ENCODE data around the gene ALG12. TPM values are rescaled to one million over a fixed set of nuclear protein-coding genes. Genes with fewer than 3 reads are reported as not detected.

The ALG12 gene
- total and polyA plus RNA-seq, 2 of the 13 experiments (the other 11 are each of a cell fraction or from before 2014, with no cell fraction given), result 7.8 to 15.8 TPM

DNA sequence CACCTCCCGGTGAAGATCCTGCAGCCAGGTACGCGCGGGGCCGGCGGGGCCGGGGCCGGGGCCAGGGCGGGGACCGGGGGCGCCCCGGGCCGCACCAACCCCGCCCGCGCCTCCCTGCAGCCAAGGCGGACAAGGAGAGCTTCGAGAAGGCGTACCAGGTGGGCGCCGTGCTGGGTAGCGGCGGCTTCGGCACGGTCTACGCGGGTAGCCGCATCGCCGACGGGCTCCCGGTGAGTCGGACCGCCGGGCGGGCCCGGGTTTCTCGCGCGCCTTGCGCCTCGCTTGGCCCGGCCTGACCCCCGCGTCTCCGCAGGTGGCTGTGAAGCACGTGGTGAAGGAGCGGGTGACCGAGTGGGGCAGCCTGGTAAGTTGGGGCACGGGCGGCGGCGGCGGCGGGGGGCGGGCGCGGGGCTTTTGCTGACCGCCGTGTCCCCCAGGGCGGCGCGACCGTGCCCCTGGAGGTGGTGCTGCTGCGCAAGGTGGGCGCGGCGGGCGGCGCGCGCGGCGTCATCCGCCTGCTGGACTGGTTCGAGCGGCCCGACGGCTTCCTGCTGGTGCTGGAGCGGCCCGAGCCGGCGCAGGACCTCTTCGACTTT is 42.9 kb upstream of the ALG12 start (continued):
- TF ChIP-seq, protein P1, sequence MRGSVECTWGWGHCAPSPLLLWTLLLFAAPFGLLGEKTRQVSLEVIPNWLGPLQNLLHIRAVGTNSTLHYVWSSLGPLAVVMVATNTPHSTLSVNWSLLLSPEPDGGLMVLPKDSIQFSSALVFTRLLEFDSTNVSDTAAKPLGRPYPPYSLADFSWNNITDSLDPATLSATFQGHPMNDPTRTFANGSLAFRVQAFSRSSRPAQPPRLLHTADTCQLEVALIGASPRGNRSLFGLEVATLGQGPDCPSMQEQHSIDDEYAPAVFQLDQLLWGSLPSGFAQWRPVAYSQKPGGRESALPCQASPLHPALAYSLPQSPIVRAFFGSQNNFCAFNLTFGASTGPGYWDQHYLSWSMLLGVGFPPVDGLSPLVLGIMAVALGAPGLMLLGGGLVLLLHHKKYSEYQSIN (CRISPR knock-in tag; IDR thresholded peaks at IDR 0.05; ENCODE audit: borderline replicate concordance), result no peak
- TF ChIP-seq SNAPC2 (CRISPR knock-in tag; IDR thresholded peaks at IDR 0.05), result no peak
- no peak for TF ChIP-seq ZNF619 (CRISPR knock-in tag; IDR thresholded peaks at IDR 0.05)
- TF ChIP-seq ZNF768 (CRISPR knock-in tag; IDR thresholded peaks at IDR 0.05), result peak; percentile 9; the same call in 1 of the 2 replicates
- no peak for TF ChIP-seq DPF2 (CRISPR knock-in tag; IDR thresholded peaks at IDR 0.05; ENCODE audit: borderline replicate concordance, low read depth)
- TF ChIP-seq, protein P2, sequence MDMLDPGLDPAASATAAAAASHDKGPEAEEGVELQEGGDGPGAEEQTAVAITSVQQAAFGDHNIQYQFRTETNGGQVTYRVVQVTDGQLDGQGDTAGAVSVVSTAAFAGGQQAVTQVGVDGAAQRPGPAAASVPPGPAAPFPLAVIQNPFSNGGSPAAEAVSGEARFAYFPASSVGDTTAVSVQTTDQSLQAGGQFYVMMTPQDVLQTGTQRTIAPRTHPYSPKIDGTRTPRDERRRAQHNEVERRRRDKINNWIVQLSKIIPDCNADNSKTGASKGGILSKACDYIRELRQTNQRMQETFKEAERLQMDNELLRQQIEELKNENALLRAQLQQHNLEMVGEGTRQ (IDR thresholded peaks at IDR 0.05; ENCODE audit: low read depth, low read length), result no peak
- TF ChIP-seq, protein P2 (CRISPR knock-in tag; IDR thresholded peaks at IDR 0.05; ENCODE audit: borderline replicate concordance), result no peak
- TF ChIP-seq, protein P3, sequence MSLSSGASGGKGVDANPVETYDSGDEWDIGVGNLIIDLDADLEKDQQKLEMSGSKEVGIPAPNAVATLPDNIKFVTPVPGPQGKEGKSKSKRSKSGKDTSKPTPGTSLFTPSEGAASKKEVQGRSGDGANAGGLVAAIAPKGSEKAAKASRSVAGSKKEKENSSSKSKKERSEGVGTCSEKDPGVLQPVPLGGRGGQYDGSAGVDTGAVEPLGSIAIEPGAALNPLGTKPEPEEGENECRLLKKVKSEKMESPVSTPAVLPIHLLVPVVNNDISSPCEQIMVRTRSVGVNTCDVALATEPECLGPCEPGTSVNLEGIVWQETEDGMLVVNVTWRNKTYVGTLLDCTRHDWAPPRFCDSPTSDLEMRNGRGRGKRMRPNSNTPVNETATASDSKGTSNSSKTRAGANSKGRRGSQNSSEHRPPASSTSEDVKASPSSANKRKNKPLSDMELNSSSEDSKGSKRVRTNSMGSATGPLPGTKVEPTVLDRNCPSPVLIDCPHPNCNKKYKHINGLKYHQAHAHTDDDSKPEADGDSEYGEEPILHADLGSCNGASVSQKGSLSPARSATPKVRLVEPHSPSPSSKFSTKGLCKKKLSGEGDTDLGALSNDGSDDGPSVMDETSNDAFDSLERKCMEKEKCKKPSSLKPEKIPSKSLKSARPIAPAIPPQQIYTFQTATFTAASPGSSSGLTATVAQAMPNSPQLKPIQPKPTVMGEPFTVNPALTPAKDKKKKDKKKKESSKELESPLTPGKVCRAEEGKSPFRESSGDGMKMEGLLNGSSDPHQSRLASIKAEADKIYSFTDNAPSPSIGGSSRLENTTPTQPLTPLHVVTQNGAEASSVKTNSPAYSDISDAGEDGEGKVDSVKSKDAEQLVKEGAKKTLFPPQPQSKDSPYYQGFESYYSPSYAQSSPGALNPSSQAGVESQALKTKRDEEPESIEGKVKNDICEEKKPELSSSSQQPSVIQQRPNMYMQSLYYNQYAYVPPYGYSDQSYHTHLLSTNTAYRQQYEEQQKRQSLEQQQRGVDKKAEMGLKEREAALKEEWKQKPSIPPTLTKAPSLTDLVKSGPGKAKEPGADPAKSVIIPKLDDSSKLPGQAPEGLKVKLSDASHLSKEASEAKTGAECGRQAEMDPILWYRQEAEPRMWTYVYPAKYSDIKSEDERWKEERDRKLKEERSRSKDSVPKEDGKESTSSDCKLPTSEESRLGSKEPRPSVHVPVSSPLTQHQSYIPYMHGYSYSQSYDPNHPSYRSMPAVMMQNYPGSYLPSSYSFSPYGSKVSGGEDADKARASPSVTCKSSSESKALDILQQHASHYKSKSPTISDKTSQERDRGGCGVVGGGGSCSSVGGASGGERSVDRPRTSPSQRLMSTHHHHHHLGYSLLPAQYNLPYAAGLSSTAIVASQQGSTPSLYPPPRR (CRISPR knock-in tag; IDR thresholded peaks at IDR 0.05; ENCODE audit: borderline replicate concordance), result no peak
- TF ChIP-seq ZNF598 (CRISPR knock-in tag; IDR thresholded peaks at IDR 0.05; ENCODE audit: borderline replicate concordance), result no peak
- TF ChIP-seq, protein P4, sequence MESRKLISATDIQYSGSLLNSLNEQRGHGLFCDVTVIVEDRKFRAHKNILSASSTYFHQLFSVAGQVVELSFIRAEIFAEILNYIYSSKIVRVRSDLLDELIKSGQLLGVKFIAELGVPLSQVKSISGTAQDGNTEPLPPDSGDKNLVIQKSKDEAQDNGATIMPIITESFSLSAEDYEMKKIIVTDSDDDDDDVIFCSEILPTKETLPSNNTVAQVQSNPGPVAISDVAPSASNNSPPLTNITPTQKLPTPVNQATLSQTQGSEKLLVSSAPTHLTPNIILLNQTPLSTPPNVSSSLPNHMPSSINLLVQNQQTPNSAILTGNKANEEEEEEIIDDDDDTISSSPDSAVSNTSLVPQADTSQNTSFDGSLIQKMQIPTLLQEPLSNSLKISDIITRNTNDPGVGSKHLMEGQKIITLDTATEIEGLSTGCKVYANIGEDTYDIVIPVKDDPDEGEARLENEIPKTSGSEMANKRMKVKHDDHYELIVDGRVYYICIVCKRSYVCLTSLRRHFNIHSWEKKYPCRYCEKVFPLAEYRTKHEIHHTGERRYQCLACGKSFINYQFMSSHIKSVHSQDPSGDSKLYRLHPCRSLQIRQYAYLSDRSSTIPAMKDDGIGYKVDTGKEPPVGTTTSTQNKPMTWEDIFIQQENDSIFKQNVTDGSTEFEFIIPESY (CRISPR knock-in tag; IDR thresholded peaks at IDR 0.05), result no peak
- TF ChIP-seq, protein P5, sequence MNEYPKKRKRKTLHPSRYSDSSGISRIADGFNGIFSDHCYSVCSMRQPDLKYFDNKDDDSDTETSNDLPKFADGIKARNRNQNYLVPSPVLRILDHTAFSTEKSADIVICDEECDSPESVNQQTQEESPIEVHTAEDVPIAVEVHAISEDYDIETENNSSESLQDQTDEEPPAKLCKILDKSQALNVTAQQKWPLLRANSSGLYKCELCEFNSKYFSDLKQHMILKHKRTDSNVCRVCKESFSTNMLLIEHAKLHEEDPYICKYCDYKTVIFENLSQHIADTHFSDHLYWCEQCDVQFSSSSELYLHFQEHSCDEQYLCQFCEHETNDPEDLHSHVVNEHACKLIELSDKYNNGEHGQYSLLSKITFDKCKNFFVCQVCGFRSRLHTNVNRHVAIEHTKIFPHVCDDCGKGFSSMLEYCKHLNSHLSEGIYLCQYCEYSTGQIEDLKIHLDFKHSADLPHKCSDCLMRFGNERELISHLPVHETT (CRISPR knock-in tag; conservative IDR thresholded peaks at IDR 0.05), result no peak
- TF ChIP-seq, protein P6, sequence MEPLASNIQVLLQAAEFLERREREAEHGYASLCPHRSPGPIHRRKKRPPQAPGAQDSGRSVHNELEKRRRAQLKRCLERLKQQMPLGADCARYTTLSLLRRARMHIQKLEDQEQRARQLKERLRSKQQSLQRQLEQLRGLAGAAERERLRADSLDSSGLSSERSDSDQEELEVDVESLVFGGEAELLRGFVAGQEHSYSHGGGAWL (CRISPR knock-in tag; IDR thresholded peaks at IDR 0.05), result no peak
- TF ChIP-seq, protein P7, sequence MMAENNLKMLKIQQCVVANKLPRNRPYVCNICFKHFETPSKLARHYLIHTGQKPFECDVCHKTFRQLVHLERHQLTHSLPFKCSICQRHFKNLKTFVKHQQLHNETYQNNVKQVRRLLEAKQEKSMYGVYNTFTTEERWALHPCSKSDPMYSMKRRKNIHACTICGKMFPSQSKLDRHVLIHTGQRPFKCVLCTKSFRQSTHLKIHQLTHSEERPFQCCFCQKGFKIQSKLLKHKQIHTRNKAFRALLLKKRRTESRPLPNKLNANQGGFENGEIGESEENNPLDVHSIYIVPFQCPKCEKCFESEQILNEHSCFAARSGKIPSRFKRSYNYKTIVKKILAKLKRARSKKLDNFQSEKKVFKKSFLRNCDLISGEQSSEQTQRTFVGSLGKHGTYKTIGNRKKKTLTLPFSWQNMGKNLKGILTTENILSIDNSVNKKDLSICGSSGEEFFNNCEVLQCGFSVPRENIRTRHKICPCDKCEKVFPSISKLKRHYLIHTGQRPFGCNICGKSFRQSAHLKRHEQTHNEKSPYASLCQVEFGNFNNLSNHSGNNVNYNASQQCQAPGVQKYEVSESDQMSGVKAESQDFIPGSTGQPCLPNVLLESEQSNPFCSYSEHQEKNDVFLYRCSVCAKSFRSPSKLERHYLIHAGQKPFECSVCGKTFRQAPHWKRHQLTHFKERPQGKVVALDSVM (CRISPR knock-in tag; IDR thresholded peaks at IDR 0.05), result no peak
- TF ChIP-seq, protein P8, sequence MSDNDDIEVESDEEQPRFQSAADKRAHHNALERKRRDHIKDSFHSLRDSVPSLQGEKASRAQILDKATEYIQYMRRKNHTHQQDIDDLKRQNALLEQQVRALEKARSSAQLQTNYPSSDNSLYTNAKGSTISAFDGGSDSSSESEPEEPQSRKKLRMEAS (IDR thresholded peaks at IDR 0.05), result 0 out of 2 replicates have a peak, but pooled peaks have one; percentile 50
